Thyroid gland (tissue), 4 donors: ENCODE measurements around the gene ZNF197. TPM values are rescaled to one million over a fixed set of nuclear protein-coding genes. Genes with fewer than 3 reads are reported as not detected.

Experiments used
- DNase-seq, 2 donors: peaks; one replicate each; pipeline ENCODE4 v3.0.0-alpha.2; 2019
- H3K27ac ChIP-seq, 3 donors: fragments of 200-600 bp; sonication (generic); 1 replicate in 2 of 3; 2 replicates in 1 of 3; pipeline ENCODE4 v1.5.1; 2016 to 2019; ENCODE audit warnings: mild to moderate bottlenecking in 1 of 3, moderate library complexity in 1 of 3
- H3K27me3 ChIP-seq: fragments of 200-600 bp; sonication (generic); one replicate; pipeline ENCODE4 v1.5.1; 2019
- H3K36me3 ChIP-seq, 2 donors: fragments of 200-600 bp; sonication (generic); one replicate each; pipeline ENCODE4 v1.5.1; 2016 to 2019
- H3K4me1 ChIP-seq, 2 donors: fragments of 200-600 bp; sonication (generic); one replicate each; pipeline ENCODE4 v1.5.1; 2017 to 2019
- H3K4me3 ChIP-seq, 3 donors: fragments of 200-600 bp; sonication (generic); replicated peaks in 1 of 3; 1 replicate in 2 of 3; 2 replicates in 1 of 3; pipeline ENCODE4 v1.5.1; 2016; ENCODE audit warnings: mild to moderate bottlenecking in 1 of 3
- H3K9me3 ChIP-seq: fragments of 200-600 bp; sonication (generic); one replicate; pipeline ENCODE4 v1.5.1; 2017
- CTCF ChIP-seq, 6 experiments: fragments of 200-600 bp in 3 of 6; fragments of 450-650 bp in 3 of 6; sonication (generic) in 3 of 6; IDR thresholded peaks; one replicate each; pipeline ENCODE4 v1.5.1; 2016 to 2019; ENCODE audit warnings: antibody characterized with exemption in 6 of 6, mild to moderate bottlenecking in 2 of 6, inconsistent platforms in 1 of 6, moderate library complexity in 1 of 6
- POLR2A ChIP-seq, 2 donors: fragments of 450-650 bp; IDR thresholded peaks; one replicate each; pipeline ENCODE4 v1.6.1; 2017; ENCODE audit warnings: antibody characterized with exemption in 2 of 2, mild to moderate bottlenecking in 2 of 2, moderate library complexity in 1 of 2
- WGBS, 2 donors: methylation state at CpG; one replicate each; pipeline ENCODE4 v1.1.5; 2017; 5-methylcytosine and 5-hydroxymethylcytosine counted together
- intact Hi-C: fragments of 100-400 bp; cut with DNase I; formaldehyde crosslinking; loops from one replicate; pipeline ENCODE4 v1.15.1; 2023
- total RNA-seq, 4 donors: library from RNA; depleted of rRNA; stranded (reverse); fragments of >200 nt; gene quantifications; one replicate each; pipeline ENCODE4 v1.2.3, GENCODE V29; 2016

The ZNF197 gene
- total RNA-seq, 4 donors from 2014 or later, result 17.4 to 39.2 (median 26.9) TPM

- no peak overlapping the region for H3K4me3 ChIP-seq
- H3K27me3 ChIP-seq, result no peaks in the 10 kb centered on the region
- WGBS, 2 donors, result 87 to 94% methylated on average over 1 of the region's 1 CpG
- TF ChIP-seq CTCF (IDR thresholded peaks at IDR 0.05) (no peak), POLR2A (IDR thresholded peaks at IDR 0.05) (no peak)
- peaks cover 3 to 6% of the 10 kb centered on the region in 2 donors for H3K4me1 ChIP-seq
- H3K27ac ChIP-seq, result no peak overlapping the region
- H3K9me3 ChIP-seq, result no peaks in the 10 kb centered on the region
- H3K36me3 ChIP-seq, result peaks cover 16 to 23% of the 10 kb centered on the region in 2 donors
- intact Hi-C loops, result no loop called here
- no peak for DNase-seq
Measured at GRCh38 chr3:44649709-44650108, 24.9 kb downstream of the ZNF197 start.

GRCh38 chr3:44654039-44654438 is 29.2 kb downstream of the ZNF197 start:
- peaks cover 32 to 49% of the 10 kb centered on the region in 2 donors for H3K36me3 ChIP-seq
- no peak overlapping the region for H3K27ac ChIP-seq
- DNase-seq, result no peak
- no peaks in the 10 kb centered on the region for H3K27me3 ChIP-seq
- TF ChIP-seq POLR2A (IDR thresholded peaks at IDR 0.05) (no peak), CTCF (IDR thresholded peaks at IDR 0.05) (no peak)
- H3K4me1 ChIP-seq, result peaks cover 3 to 6% of the 10 kb centered on the region in 2 donors
- H3K9me3 ChIP-seq, result no peaks in the 10 kb centered on the region
- no peak overlapping the region for H3K4me3 ChIP-seq
- WGBS, 2 donors, result 99 to 100% methylated on average over 5 of the region's 5 CpGs
- intact Hi-C loops, result no loop called here

GRCh38 chr3:44659015-44659414 is 34.2 kb downstream of the ZNF197 start:
- H3K36me3 ChIP-seq, result peaks cover 28 to 39% of the 10 kb centered on the region in 2 donors
- H3K27me3 ChIP-seq, result no peaks in the 10 kb centered on the region
- intact Hi-C loops, result no loop called here
- H3K9me3 ChIP-seq, result no peaks in the 10 kb centered on the region
- no peak overlapping the region for H3K27ac ChIP-seq
- no peak for DNase-seq
- TF ChIP-seq CTCF (IDR thresholded peaks at IDR 0.05) (no peak), POLR2A (IDR thresholded peaks at IDR 0.05) (no peak)
- WGBS, 2 donors, result 94 to 96% methylated on average over 7 of the region's 7 CpGs
- H3K4me1 ChIP-seq, result no peaks in the 10 kb centered on the region
- H3K4me3 ChIP-seq, result no peak overlapping the region

GRCh38 chr3:44659434-44659833 is 34.6 kb downstream of the ZNF197 start:
- intact Hi-C loops, result no loop called here
- no peak overlapping the region for H3K27ac ChIP-seq
- H3K4me3 ChIP-seq, result no peak overlapping the region
- no peaks in the 10 kb centered on the region for H3K9me3 ChIP-seq
- H3K4me1 ChIP-seq, result no peaks in the 10 kb centered on the region
- no peak for DNase-seq
- peaks cover 28 to 36% of the 10 kb centered on the region in 2 donors for H3K36me3 ChIP-seq
- no peaks in the 10 kb centered on the region for H3K27me3 ChIP-seq
- 97 to 98% methylated on average over 6 of the region's 6 CpGs for WGBS, 2 donors
- no peak for TF ChIP-seq POLR2A (IDR thresholded peaks at IDR 0.05)
- TF ChIP-seq CTCF (IDR thresholded peaks at IDR 0.05), result no peak

- Histone ChIP-seq H3K9me3 (no peaks in the 10 kb centered on the region), H3K36me3 (peaks cover 28 to 36% of the 10 kb centered on the region in 2 donors), H3K27ac (no peak overlapping the region), H3K27me3 (no peaks in the 10 kb centered on the region), H3K4me3 (no peak overlapping the region), H3K4me1 (no peaks in the 10 kb centered on the region)
- TF ChIP-seq POLR2A (IDR thresholded peaks at IDR 0.05) (no peak), CTCF (IDR thresholded peaks at IDR 0.05) (no peak)
- 97 to 98% methylated on average over 2 of the region's 2 CpGs for WGBS, 2 donors
- intact Hi-C loops, result no loop called here
- no peak for DNase-seq
Measured at GRCh38 chr3:44661189-44661588, 36.4 kb downstream of the ZNF197 start.
